ENCODE measurements around the gene SERPINB7.

SERPINB7 gene

DNA sequence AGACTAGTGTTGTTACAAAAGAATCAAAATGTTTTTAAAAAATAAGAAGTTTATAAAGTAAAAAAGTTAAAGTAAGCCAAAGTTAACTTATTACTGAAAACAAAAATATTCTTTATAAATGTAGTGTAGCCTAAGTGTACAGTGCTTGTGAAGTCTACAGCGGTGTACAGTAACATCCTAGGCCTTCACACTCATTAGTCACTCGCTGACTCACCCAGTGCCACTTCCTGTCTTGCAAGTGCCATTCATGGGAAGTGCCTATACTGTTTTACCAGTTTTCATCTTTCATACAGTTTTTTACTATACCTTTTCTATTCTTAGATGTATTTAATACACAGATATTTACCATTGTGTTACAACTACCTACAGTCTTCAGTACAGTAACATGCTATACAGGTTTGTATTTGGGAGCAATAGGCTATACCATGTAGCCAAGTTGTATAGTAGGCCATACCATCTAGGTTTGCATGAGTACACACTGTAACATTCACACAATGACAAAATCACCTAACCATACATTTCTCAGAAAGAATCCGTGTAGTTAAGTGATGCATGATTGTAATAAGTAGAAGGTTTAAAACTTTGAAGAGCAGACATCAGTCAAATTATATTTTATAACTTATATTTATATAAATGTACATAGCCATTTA, 13.4 kb downstream of the SERPINB7 start:
- DNase-seq: peak; percentile 33

DNA sequence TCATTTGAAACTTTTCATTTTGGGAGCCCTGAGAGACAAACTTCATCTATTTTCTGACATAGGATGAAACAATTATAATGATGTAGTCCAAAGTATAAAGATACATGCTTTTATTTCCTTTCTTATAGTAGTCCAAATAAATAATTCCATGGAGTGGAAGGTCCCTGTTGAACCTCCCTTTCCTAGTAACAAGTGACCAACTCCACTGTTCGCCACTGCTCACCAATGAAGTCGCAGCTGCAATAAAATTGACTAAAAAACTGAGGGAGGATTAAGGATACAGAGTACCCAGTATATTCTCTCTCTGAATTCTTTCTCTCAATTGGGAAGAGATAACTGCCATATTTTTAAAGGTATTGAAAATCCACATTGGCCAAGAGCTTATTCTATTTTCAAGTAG, 14.1 kb downstream of the SERPINB7 start:
- DNase-seq: no peak

DNA sequence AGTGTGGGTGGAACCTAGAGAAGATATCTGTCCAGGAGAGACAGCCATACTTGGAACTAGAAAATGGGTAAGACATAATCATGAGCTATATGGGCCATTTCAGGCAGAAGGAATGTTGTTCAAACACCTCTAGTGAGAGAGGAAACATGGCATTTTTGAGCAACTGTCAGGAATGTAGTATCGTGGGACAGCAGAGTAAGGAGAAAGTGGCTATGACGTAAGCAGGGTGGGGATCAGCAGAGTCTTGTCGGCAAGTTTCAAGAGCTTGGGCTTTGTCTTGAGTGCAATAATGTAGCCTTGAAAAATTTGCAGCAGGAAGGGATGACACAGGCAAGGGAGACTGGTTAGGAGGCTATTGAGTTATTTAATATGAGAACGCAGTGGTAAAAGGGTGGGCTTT, 20.4 kb downstream of the SERPINB7 start:
- DNase-seq: no peak

DNA sequence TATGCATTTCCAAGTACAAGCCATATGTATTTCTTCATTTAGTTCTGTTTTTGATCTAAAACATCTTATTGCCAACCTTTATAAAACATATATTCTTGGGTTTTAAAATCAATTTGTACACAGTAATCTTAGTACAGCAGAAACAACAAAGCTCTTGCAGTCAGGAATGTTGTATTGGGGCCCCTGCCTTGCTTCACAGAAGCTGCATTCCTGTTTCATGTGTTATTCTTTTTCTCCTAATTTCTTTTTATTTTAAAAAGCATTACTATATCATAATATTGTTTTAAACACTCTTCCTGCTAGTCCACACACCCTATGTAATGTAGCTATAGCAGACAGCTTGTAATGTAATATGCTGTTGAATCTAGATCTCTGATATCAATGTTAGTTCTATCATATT, 24.0 kb downstream of the SERPINB7 start:
- no peak for DNase-seq

DNA sequence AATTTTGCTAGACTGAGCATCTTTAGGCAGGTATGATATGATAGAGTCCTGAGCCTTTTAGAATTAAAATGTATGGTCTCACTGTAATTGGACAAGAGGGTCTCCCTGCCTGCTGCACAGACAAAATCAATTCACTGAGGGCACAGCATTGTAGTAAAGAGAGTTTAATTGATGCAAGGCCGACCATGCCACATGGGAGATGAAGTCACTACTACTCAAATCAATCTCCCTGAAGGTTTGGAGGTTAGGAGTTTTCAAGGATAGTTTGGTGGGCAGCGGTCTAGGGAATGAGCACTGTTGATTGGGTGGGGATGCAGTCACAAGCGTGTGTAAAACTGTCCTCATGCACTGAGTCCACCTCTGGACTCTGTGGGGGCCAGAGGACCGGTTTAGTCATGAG, 26.1 kb downstream of the SERPINB7 start:
- DNase-seq: no peak

DNA sequence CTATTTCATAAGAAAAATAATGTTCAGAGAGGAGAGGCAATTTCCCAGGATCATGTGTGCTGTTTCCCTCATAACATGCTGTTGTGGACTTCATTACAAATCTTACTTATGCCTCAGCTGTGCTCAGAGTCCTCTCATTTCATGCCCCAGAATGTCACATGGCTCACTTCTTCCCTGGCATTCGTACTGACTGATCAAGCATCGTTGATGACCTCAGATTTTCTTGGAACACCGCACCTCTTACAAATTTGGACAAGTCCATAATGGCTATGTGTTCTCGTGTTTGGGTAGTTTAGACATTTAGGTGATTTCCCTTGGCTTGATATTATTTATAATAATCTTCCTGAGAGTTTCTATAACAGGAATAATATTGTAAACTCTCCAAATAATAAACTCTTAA, 32.9 kb downstream of the SERPINB7 start:
- DNase-seq: no peak

DNA sequence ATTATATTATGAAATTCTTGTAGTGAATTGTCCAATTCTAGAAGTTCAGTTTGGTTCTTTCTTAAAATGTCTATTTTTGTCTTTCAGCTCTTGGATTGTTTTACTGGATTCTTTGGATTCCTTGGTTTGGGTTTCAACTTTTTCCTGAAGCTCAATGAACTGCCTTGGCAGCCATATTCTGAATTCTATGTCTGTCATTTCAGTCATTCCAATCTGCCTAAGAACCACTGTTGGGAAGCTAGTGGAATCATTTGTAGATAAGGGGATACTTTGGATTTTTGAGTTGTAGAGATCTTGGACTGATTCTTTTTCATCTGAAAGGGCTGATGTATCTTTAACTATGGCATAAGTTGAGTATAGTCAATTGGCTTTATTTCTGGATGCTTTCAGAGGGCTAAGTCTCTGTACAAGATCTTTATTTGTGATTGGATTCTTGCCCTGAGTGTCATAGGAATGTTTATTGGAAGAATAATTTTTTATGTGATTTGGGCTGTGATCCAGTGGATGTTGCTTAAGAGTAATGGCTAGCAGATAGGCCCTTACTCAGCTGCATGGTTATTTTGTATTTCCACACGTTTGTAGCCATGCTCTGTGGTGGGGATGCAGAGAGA, 42.3 kb downstream of the SERPINB7 start:
- no peak for DNase-seq

DNA sequence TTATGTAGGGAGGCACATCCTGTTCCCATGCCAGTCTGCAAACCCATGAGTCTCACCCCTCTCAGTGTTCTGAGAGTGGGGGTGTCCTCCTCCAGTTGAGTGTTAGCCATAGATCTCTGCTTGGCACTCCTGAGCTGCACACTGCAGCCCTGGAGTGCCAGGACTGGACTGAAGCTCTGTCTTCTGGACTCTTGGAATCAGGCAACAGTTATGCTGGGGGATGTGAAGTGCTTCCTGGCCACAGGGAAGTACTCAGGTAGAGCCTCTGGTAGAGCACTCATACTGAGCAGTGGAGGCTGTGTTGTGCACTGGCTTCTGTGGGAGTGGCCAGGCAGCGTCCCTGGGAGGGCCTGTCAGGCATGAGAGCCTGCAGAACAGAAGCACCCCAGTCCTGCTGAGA, 43.0 kb downstream of the SERPINB7 start:
- no peak for DNase-seq

DNA sequence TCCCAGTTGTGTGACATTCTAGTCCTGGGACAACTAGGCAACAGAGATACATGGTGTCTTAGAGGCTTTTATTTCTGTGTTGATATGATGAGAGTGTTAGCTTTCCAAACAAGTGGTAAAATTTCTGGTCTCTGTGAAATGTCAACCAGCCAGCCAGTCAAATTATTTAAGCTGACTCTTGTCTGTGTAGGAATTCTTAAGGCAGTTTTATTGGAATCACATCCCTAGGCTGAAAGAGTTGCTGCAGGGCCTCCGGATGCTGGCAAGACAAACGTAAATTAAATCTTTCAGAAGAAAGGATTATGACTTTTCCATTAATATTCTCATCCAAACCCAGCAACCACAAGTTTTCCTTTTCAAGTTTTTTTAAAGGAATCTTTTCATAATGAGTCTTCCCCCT, 44.6 kb downstream of the SERPINB7 start:
- DNase-seq: no peak

DNA sequence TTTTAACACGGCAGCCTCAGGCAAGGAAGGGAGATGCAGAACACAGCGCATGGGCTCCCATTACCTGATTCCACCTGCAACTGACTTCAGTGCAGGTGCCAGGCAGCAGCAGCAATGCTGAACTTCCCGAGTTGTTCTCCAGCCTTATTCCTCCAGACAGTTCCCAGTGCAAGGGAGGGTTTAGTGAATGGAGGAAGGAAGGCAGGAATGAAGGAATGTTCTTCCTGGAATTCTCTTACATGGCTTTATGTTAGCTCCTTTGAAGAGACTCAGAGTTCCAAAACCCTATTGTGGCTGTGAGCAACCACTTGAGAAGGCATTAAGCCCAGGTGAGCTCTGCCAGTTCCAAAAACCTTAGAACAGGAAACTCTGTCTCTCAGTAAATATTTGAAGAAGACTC, 45.5 kb downstream of the SERPINB7 start:
- DNase-seq: no peak

DNA sequence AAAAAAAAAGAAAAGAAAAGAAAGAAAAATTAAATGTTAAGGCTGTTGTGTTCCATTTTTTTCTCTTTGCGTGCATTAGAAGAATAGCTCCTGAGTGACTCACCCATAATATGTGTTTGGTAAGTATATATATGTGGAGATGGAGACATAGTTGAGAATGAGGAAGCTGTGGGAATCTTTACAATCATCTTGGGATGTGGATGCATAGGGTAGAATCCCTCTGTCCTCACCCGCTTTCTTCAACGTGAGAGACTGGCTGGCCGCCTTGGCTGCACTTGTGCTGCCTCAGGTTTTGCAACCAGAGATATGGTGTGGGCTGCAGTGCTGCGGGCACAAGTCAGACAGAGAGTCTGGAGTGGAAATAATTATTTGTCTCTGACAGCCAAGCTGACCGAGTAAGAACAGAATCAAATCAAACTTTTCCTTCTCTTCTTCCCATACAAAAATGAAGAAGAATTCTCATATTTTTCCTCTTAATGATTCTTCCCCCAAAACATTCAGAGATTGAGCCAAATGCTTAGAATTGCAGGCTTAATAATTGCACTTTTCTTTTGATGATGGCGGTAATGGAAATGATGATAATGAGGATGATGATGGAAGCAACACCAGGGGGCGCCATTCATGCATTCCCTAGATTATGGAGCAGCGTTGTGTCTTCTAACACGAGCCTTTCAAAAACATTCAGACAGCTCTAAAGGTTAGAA, 48.5 kb downstream of the SERPINB7 start:
- peak; percentile 30 for DNase-seq

DNA sequence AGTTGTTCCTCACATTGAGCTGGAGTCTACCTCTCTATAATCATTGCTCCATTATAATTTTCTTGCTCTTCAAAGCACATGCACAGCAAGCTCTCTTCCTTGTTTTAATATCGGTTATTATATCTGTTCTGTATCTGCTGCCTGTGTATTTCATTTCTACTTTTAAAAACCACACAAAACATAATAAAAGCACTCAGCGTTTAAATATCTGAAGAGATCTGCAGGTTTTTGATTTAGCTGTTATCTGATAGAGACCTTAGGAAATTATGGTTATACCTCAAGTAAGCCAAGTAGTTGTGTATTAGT, 49.0 kb downstream of the SERPINB7 start:
- no peak for DNase-seq

DNA sequence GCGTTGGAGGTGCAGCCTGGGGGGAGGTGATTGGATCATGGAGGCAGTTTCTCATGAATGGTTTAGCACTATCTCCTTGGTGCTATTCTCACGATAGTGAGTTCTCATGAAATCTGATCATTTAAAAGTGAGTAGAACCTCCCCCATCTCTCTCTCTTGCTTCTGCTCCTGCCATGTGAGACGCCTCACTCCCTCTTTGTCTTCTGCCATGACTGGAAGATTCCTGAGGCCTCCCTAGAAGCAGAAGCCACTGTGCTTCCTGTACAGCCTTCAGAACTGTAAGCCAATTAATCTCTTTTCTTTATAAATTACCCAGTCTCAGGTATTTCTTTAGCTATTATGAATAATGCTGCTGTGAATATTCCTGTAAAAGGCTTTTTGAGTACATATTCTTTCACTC, 52.9 kb downstream of the SERPINB7 start:
- no peak for DNase-seq

DNA sequence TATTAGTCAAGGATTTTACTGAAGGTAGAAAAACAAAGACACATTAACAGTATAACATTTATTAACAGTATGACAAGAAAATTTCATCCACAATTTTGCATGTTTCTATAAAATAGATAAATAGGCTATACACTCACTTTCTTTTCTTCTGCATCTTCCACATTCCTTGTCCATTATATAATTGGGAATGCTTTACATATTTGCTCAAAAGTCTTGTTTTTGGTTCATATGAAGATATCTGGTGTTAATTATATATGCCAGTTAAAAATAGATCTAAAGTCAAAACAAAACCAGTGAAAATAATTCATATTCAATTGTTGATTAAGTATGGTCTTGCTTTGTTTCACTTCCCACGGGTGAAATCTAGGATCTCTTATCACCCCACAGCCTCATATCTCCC, 53.4 kb downstream of the SERPINB7 start:
- DNase-seq: no peak

DNA sequence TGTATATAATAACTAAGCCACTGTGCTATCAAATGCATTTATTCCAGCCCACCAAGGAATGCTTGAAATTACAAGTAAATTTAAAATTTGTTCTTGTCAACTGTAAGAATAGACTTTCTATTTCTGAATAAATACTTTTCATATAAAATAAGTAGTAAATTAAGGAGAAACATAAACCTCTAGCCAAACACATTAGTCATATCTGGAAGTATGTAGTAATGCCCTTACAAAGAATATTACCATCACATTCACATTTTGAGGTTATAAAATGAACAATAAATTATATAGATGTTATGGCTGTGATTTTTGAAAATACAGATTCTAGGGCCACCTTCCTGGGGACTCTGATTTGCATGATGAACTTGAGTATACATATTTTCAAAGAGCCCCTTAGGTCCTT, 54.7 kb downstream of the SERPINB7 start:
- DNase-seq: no peak

DNA sequence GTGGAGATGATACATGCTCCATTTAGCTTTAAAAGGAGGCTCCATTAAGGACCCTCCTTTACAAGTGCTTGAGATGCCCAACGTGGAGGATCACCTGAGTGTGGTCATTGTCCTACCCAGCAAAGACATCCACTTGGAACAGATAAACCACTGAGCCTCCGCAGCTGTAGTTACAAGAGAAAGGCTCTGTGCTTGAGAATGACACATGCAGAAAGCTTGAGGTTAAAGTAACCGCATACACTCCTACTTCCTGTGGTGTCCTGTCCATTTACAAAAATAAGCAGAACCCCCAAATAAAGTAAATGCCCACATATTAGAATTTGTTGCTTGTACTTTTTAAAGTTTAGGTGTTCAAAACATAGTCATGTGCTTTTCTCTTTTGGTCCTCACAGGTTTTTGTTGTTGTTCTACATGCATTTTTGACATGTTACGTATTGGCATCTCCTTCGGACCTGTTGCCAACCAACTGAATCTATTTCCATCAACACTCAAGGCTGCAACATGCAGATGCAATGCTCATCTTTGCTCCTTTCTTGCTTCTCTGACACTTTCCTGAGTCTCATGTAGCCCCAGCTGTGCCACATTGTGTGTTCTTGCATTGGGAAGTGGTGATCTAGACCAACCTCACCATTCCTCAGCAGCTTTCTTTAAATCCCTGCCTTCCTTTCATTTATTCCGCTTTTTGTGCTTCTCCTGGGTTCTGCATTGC, 56.0 kb downstream of the SERPINB7 start:
- DNase-seq: no peak

DNA sequence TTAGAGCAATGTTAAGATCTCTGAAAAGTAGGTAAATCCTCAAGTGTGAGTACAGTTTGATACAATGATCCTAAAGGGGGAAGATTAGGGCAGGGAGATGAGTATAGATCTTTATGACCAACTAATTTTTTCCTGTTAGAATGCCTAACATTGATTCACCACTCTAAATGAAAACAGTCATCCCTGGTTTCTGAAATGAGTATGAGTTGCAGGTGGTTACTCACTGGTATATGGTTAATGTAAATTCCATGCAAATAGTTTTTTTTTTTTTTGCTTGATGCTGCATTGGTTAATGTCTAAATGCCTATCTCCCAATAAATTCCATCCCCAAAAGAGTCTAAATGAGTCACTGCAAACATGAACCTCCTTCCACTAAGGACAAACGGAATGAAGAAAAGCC, 57.3 kb downstream of the SERPINB7 start:
- no peak for DNase-seq

DNA sequence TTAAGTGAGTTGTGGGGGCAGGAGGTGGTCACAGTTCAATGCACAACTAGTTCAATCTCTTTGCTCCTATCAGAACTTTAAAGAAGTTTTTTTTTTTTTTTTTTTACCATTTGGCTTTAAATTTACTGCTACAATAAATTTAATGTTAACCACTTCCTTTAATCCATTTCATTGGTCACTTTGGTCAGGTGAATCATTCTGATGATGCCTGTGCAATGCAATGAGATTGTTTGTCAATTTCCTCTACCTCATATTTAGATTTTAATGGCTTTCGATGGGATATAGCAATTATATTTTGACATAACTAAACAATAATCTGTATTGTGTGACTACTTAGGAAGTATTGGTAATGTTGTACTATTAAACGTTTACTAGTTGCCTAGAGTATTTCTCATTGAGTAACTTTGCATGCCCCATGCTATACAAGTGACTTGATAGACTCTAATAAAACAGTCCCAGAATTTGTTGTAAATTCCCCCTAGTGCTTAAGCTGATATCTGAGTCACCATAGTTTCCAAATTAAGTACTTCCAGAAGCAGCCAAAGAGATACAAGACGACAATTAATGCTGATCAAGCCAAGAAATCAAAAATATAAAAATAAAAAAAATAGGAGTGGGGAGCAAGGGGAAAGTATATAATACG, 59.4 kb downstream of the SERPINB7 start:
- no peak for DNase-seq

DNA sequence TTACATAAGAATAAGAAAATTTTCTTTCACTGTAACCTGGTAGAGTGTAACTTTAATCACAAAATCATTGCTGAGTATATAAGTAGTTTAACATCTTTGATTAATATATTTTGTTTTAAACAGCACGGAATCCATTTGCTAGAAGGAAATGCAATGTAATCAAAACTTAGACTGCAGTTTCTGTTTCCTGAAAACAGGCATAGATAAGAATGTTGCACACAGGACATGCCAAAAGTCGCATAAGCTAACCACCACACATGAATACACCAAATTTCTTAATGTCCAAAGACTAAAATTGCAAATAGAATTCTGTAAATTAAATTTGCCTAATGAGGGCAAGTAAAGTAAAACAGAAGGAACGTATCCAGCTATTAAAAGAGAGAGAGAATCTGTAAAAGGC, 61.2 kb downstream of the SERPINB7 start:
- DNase-seq: no peak

DNA sequence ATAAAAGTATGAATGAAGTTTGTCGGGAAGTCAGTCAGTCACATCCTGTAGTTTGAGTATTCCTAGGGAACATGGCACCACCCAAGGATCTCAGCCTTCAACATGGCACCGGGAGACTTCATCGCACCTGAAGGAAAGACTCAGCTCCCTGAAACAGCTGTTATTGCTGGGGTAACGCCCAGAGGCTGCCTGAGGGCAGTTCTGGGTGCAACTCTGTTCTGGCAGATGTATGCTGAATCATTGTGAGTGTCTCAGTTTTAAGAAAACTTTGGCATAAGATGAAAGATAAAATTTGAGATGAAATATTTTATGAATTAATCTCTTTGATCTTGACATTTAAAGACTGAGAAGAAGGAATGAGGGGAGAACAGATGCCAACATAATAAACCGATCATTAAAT, 62.4 kb downstream of the SERPINB7 start:
- no peak for DNase-seq

DNA sequence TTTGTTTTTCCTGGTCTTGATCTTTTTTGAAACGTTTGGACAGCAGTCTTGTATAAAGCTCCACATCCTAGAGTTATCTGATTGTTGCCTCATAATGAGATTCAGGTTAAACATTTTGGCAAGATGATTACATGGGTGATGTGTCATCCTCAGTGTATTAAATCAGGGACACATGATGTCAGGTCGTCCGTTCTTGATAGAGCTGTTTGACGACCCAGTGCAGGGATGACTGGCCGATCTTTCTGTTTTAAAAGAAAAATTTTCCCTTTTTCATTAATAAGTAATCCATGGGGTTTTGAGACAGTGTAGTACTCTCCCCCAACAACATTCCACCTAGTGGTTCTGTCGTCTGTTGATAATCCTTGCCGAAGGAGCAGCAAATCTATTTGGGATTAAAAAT, 67.8 kb downstream of the SERPINB7 start:
- no peak for DNase-seq

DNA sequence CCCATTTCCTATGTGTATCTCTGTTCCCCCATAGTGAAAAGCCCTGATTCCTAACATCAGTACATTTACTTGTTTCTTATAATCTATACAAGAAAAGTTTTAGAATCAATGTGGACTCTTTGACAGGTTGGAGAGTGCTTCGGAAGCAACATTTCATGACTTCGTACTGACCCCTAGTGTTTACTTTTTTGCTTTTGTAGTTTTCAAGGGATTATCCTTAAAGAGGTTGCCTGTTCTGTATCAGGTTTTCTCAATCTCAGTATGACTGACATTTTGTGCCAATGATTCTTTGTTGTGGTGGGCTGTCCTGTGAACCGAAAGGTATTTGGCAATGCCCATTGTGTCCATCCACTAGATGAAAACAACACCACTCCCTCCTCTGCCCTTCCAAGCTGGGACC, 69.0 kb downstream of the SERPINB7 start:
- no peak for DNase-seq

DNA sequence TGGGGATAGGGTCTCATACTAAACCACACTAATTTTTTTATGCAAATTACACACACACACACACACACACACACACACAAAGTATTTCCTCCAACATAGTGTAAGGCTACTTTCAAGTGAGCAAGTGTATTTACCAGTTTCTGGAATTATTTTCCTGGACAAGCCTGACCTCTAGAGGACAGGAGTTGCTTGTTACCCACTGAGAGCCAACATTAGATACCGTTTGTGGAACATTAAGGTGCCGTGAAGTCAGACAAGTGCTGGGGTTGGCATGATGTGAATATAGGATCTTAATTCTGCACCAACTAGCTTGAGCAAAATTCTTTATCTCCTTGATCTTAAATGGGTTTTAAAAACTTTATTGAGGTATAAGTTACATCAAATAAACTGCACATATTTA, 72.9 kb downstream of the SERPINB7 start:
- no peak for DNase-seq

DNA sequence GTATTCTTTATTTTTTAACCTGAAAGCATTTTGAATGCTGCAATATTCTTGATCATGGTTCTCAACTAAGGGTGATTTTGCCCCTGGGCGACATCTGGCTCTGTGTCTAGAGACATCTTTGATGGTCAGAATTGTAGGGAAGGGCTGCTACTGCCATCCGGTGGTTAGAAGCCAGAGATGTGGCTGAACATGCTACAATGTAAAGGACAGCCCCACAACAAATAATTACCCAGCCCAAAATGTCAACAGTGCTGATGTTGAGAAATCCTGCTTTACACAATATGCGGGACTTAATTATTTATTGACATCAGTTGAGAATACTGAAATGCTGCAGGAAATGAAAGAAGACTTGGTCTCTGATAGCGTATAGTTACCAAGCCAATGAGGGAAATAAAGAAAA, 74.8 kb downstream of the SERPINB7 start:
- DNase-seq: no peak

Data from stimulated activated CD4-positive, alpha-beta T cell treated with anti-CD3 and anti-CD28 coated beads, Interleukin-4, amount 100 ng/mL, for 1 hour (primary cell).